Immature natural killer cell (primary cell): ENCODE data around the gene CFAP97D2. TPM values are rescaled to one million over a fixed set of nuclear protein-coding genes. Genes with fewer than 3 reads are reported as not detected.

ENCODE experiments used
- DNase-seq, 3 donors: peaks; one replicate each; pipeline ENCODE4 v3.0.0; 2022; ENCODE audit warnings: mixed read lengths in 1 of 3
- H3K27ac Mint-ChIP-seq, 6 donors: one replicate each; pipeline ENCODE4 v1.8.0; 2020; ENCODE audit warnings: mixed read lengths in 6 of 6, mild to moderate bottlenecking in 5 of 6, inconsistent platforms in 4 of 6, moderate library complexity in 3 of 6
- H3K27me3 Mint-ChIP-seq, 3 donors: one replicate each; pipeline ENCODE4 v1.8.0; 2020 to 2021; ENCODE audit warnings: low read depth in 3 of 3, mild to moderate bottlenecking in 3 of 3, mixed read lengths in 3 of 3, moderate library complexity in 3 of 3, inconsistent platforms in 1 of 3
- H3K36me3 Mint-ChIP-seq, 3 donors: one replicate each; pipeline ENCODE4 v1.8.0; 2020; ENCODE audit warnings: mixed read lengths in 3 of 3, inconsistent platforms in 2 of 3, mild to moderate bottlenecking in 2 of 3
- H3K4me1 Mint-ChIP-seq, 2 donors: one replicate each; pipeline ENCODE4 v1.8.0; 2020; ENCODE audit warnings: inconsistent platforms in 2 of 2, mild to moderate bottlenecking in 2 of 2, mixed read lengths in 2 of 2, moderate library complexity in 1 of 2
- H3K4me3 Mint-ChIP-seq, 5 donors: one replicate each; pipeline ENCODE4 v1.8.0; 2020; ENCODE audit warnings: mild to moderate bottlenecking in 5 of 5, mixed read lengths in 5 of 5, inconsistent platforms in 3 of 5, moderate library complexity in 3 of 5
- H3K9me3 Mint-ChIP-seq, 6 donors: one replicate each; pipeline ENCODE4 v1.8.0; 2020; ENCODE audit warnings: mild to moderate bottlenecking in 6 of 6, mixed read lengths in 6 of 6, inconsistent platforms in 4 of 6, moderate library complexity in 3 of 6
- polyA plus RNA-seq, 3 donors: library from polyadenylated mRNA; unstranded; fragments of 300-500 nt; fragmentation: Illumina TruSeq; gene quantifications; one replicate each; pipeline ENCODE4 v1.2.3, GENCODE V29; 2021

The CFAP97D2 gene
- polyA plus RNA-seq, 3 donors from 2014 or later, result 0.40 to 1.0 (median 0.44) TPM

- Mint-ChIP-seq H3K27ac (peak overlapping the region; percentile 87 to 96 (median 90)), H3K27me3 (peaks cover 2 to 13% (median 6%) of the 10 kb centered on the region in 3 donors), H3K4me1 (peaks cover 66 to 80% of the 10 kb centered on the region in 2 donors), H3K4me3 (peak overlapping the region; percentile 77 to 86 (median 85)), H3K9me3 (peaks cover 0 to 7% (median 0%) of the 10 kb centered on the region in 6 donors), H3K36me3 (peaks cover 31 to 68% (median 42%) of the 10 kb centered on the region in 3 donors)
- DNase-seq, result peak; percentile 70 to 81 (median 79)
Observed at GRCh38 chr13:114268344-114269280, 89.6 kb downstream of the CFAP97D2 start.

- H3K27me3 Mint-ChIP-seq, result peaks cover 0 to 10% (median 4%) of the 10 kb centered on the region in 3 donors
- peaks cover 58 to 74% of the 10 kb centered on the region in 2 donors for H3K4me1 Mint-ChIP-seq
- no peak for DNase-seq
- peak overlapping the region; percentile 77 to 86 (median 85) for H3K4me3 Mint-ChIP-seq
- H3K9me3 Mint-ChIP-seq, result peaks cover 0 to 7% (median 0%) of the 10 kb centered on the region in 6 donors
- H3K27ac Mint-ChIP-seq, result peak overlapping the region; percentile 87 to 96 (median 90)
- peaks cover 31 to 67% (median 45%) of the 10 kb centered on the region in 3 donors for H3K36me3 Mint-ChIP-seq
Observed at GRCh38 chr13:114269281-114269770, 90.3 kb downstream of the CFAP97D2 start.

Other genes with a start within 250 kb of the CFAP97D2 start
- 1 to 10 TPM in 1 of 3 donors, under 1 TPM in 1, not detected in 1; 0.07 to 1.1 TPM for gene C13orf46, start 205.2 kb upstream of the CFAP97D2 start, polyA plus RNA-seq
- 100 to 1,000 TPM in 1 of 3 donors, 10 to 100 TPM in 2; 37.4 to 153 (median 64.8) TPM for gene RASA3, start 46.6 kb upstream of the CFAP97D2 start, polyA plus RNA-seq
- gene CDC16, start 55.6 kb downstream of the CFAP97D2 start, polyA plus RNA-seq, result 10 to 100 TPM; 16.0 to 33.1 (median 30.1) TPM
- gene UPF3A, start 102.3 kb downstream of the CFAP97D2 start, polyA plus RNA-seq, result 10 to 100 TPM in 2 of 3 donors, 1 to 10 TPM in 1; 8.9 to 35.5 (median 23.9) TPM
- gene CHAMP1, start 135.2 kb downstream of the CFAP97D2 start, polyA plus RNA-seq, result 10 to 100 TPM in 1 of 3 donors, 1 to 10 TPM in 2; 1.8 to 10.2 (median 5.0) TPM